Tongue (tissue), 2 donors: ENCODE measurements around the gene TUBGCP6. TPM values are rescaled to one million over a fixed set of nuclear protein-coding genes. Genes with fewer than 3 reads are reported as not detected.

Experiments
- DNase-seq: peaks from one replicate; pipeline ENCODE4 v3.0.0-alpha.2; 2015
- total RNA-seq: library from RNA; depleted of rRNA; stranded (reverse); fragments of >200 nt; gene quantifications from one replicate; pipeline ENCODE4 v1.2.3, GENCODE V29; 2014

Gene TUBGCP6
- total RNA-seq, 1 donor from 2014 or later: 39.7 TPM

- DNase-seq: no peak
Observed at GRCh38 chr22:50262973-50263617, 18.3 kb upstream of the TUBGCP6 start.

DNA sequence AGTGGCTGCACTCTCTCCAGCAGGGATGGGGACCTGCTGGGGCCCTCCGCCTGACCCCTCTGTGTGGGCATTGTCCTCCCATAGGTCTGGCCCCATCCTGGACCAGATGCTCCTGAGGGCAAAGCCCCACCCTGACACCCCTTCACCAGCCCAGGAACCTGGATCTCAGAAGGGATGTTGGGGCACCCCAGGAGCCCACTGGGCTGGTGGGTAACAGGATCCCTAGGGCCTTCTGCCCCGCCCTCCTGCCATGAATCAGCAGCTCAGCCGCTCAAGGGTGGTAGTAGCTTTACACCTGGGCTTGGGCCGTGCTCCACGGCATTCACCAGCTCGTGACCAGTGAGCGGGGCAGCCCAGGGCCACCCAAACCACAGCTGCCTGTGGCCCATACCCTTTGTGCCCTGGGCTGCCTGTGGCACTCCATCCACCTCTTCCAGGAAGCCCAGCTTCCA lies 17.7 kb upstream of the TUBGCP6 start:
- DNase-seq: no peak

DNA sequence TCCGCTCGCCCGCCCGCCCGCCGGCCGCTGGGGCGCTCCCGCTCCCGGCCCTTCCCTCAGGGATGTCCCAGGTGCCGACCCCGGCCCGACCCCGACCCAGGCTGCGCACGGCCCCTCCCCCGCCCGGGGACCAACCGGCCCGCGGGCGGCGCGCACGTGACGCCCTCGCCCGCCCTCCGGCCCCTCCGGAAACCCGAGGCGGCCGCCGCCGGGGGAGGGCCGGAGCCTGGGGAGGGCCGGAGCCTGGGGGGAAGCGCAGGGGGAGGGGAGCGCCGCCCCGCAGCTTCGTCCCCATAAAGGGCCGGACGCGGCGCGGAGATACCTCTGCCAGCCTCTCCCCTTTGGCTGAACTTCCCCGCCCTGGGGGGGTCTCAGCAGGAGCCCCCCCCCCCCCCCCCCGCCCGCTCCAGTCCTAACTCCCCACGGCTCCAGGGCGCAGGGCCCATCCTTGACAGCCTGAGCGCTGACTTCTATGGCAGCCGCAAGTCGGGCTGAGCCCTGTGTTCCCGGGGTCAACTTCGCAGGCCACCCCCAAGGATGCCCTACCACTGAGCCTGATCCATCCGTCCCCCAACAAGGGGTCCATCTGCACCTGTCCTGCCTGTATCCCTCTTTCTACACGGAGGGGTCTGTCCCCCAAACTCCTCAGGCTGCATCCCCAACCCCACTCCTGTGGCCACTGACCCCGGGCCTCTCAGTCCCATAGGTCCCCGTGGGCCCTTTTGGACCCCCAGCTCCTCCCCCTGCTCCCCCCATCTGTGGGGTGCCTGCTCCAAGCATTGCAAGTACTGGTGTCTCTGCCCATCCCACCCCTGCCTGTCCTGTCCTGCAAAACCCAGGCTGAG lies 17.0 kb upstream of the TUBGCP6 start, which contains the start of gene MAPK12:
TSS of gene MAPK12 (minus strand) at position 69 of the 845 bp plus-strand sequence. CDS start 174 bp downstream, outside the sequence.
- DNase-seq: no peak

GRCh38 chr22:50260801-50261614 lies 16.2 kb upstream of the TUBGCP6 start:
- peak; percentile 58 for DNase-seq

DNA sequence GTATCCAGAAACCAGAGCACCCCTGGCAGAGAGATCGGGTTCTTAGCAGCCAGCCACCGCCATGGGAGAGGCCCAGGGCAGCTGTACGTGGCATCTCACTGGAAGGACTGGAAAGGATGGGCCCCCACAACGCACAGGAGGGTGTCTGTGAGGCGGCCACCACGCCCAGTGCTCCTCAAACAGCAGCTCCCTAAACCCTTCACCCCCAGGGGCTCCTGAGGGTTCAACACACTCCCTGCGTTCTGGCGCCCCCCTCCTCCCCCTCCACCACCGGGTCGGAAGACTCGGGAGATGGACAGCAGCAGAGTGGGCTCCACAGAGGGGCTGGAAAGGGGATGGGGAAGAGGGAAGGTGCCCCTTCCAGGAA lies 15.6 kb upstream of the TUBGCP6 start:
- DNase-seq: no peak

DNA sequence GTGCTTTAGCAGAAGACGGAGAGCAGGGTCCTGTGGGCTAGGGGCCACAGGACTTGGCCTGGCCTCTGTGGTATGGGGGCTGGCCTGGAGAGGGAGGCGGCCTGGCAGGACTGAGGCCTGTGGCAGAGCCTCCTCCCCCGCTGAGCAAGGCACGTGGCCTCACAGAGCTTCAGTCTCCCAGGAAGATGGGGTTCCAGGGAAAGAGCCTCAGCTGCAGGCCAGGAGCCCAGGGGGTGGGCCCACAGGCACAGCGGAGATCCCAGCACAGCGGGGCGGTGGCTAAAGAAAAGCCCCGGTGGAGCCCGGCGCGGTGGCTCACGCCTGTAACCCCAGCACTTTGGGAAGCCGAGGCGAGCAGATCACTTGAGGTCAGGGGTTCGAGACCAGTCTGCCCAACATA lies 14.5 kb upstream of the TUBGCP6 start:
- DNase-seq: no peak

GRCh38 chr22:50258361-50259292 lies 13.8 kb upstream of the TUBGCP6 start:
- no peak for DNase-seq

DNA sequence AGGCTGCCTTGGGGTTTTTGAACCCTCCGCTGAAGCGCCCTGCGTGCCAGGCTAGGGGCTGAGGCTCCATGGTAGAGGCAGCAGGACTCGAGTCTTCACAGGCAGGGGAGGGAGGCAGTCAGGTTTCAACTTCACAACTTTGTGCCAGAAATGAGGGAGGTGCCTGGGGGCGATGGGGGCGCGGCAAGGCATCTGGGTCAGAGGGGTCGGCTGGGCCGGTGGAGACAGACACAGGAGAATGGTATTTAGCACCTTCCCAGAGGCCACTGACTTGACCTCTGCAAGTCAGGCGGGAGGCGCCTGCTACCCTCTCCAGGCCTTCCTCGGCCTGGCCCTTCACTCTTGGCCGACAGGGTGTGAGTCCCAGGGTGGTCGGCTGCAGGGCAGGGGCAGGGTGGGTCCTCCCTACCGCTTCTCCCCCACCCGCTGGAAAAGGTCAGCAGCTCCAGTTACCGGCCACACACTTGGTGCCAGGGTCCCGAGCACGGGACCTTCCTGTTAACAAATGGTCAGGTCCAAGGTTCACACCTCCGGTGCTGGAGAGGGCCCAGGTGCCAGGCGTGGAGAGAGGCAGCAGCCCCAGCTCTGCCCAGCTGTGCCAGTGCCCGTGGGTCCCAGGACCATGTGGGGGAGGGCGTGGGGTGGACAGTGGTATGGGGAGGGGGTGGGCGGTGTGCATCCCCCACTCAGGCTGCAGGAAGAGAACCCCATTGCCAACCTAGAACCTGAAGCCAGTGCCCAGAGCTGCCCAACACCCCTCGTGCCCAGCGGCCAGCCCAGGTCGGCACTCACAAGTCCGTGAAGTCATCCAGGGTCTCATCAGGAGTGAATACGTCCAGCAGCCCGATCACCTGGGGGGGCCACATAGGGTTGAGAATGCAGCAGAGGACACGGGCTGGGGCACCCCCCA lies 12.9 kb upstream of the TUBGCP6 start:
- no peak for DNase-seq

- DNase-seq: no peak
Observed at GRCh38 chr22:50257041-50257440, 12.2 kb upstream of the TUBGCP6 start.

GRCh38 chr22:50256258-50256862 lies 11.5 kb upstream of the TUBGCP6 start:
- DNase-seq: no peak

DNA sequence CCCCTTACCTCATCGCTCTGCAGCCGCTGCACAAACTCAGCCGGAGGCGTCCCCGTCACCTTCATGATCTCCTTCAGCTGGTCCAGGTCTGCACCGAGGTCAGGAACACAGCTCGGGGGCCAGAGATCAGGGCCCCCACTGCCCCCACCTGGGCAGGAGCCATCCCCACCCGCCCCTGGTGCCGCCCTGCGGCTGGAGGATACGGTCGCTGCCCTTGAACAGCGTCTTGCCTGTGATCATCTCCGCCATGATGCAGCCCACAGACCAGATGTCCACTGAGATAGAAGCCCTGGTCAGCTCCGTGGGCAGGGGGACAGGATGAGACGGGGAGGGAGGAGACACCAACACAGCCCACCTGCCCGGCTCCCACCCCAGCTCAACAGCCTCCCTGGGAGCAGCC lies 10.8 kb upstream of the TUBGCP6 start:
- DNase-seq: no peak

DNA sequence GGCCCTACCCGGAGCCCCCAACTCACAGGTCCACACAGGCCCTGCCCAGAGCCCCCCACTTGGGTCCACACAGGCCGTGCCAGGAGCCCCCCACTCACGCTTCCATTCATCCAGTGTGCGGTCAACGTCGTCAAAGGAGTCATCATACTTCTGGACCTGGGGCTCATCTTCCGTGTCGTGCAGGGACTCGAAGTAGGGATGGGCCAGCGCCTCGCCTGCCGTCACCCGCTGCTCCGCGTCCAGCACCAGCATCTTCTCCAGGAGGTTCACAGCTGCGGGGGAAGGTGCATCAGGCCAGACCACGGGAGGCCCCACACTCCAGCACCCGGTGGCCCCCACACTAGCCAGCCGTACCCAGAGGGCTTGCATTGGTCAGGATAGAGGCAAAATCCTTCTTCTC lies 10.3 kb upstream of the TUBGCP6 start:
- no peak for DNase-seq

GRCh38 chr22:50253941-50254340 lies 9.1 kb upstream of the TUBGCP6 start:
- DNase-seq: no peak

GRCh38 chr22:50253046-50253915 lies 8.5 kb upstream of the TUBGCP6 start:
- DNase-seq: no peak

GRCh38 chr22:50252082-50253045 lies 7.5 kb upstream of the TUBGCP6 start:
- DNase-seq: peak; percentile 76

DNA sequence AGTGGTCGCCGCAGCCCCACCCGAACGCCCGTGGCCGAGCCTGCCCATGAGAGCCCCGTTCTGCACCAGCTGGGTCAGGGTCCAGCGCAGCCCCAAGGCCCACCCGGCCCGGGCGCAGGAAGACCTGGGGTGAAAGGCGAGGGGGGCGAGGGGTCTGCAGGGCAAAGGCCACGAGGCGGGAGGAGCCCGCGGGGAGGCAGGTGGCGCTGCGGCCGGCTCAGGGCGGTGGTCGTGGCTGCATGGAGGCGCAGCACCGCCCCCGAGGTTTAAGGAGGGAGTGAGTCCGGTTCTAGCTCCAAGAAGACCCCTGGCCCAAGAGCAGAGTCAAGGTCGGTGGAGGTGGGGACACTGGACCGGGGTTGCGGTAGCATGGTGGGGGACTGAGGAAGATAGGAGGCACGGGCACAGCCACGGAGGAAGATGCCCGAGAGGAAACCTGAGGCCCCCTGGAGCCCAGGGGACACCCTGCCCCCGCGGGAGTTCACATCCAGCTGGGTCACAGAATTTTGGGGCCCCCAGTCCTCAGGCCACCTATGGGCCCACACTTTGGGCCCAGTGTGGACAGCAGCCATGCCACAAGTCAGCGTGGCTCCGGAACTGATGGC lies 6.8 kb upstream of the TUBGCP6 start:
- no peak for DNase-seq
